Measurements from ENCODE around the gene CSAG2.
"Not testable (repeated sequence)": the region's sequence is repeated elsewhere in the genome, so short reads cannot be mapped to it uniquely, and the experiment has no call there.

Gene CSAG2

GRCh38 chrX:152709173-152709572 is at the start of gene CSAG2:
Gene CSAG2, minus strand, starts transcription at chrX:152709273. Its CDS starts 161 bp downstream, at chrX:152709112.
- DNase-seq (ENCODE audit: low spot score); in situ Hi-C loops (cut with MboI; ENCODE audit: low pct_unique_long_range_greater_than_20kb, low sequenced_read_pairs, unreplicated experiment): not testable (repeated sequence)

GRCh38 chrX:152754871-152755270 is 45.8 kb upstream of the CSAG2 start:
- in situ Hi-C loops (cut with MboI; ENCODE audit: low pct_unique_long_range_greater_than_20kb, low sequenced_read_pairs, unreplicated experiment); DNase-seq (ENCODE audit: low spot score): not testable (repeated sequence)

GRCh38 chrX:152753686-152754650 is 44.9 kb upstream of the CSAG2 start, which contains the start of gene MAGEA2:
Gene MAGEA2, minus strand, starts transcription at chrX:152753842. Its CDS starts 2,479 bp downstream, at chrX:152751363.
- DNase-seq (ENCODE audit: low spot score); in situ Hi-C loops (cut with MboI; ENCODE audit: low pct_unique_long_range_greater_than_20kb, low sequenced_read_pairs, unreplicated experiment): not testable (repeated sequence)

GRCh38 chrX:152738560-152738959 is 29.5 kb upstream of the CSAG2 start:
- no peak for DNase-seq (ENCODE audit: low spot score)

GRCh38 chrX:152736528-152736927 is 27.5 kb upstream of the CSAG2 start:
- DNase-seq (ENCODE audit: low spot score); in situ Hi-C loops (cut with MboI; ENCODE audit: low pct_unique_long_range_greater_than_20kb, low sequenced_read_pairs, unreplicated experiment): not testable (repeated sequence)

More at GRCh38 chrX:152738560-152738959, 29.5 kb upstream of the CSAG2 start:
- in situ Hi-C loops (cut with MboI; ENCODE audit: low pct_unique_long_range_greater_than_20kb, low sequenced_read_pairs, unreplicated experiment) = no loop called here
- no peak for TF ChIP-seq CTCF (IDR thresholded peaks at IDR 0.05; ENCODE audit: extremely low read depth, insufficient read depth, missing control alignments)

GRCh38 chrX:152735860-152736511 is 26.9 kb upstream of the CSAG2 start:
- DNase-seq (ENCODE audit: low spot score) = no peak
- in situ Hi-C loops (cut with MboI; ENCODE audit: low pct_unique_long_range_greater_than_20kb, low sequenced_read_pairs, unreplicated experiment) = no loop called here
- no peak for TF ChIP-seq CTCF (IDR thresholded peaks at IDR 0.05; ENCODE audit: extremely low read depth, insufficient read depth, missing control alignments)

GRCh38 chrX:152735101-152735500 is 26.0 kb upstream of the CSAG2 start:
- DNase-seq (ENCODE audit: low spot score) = no peak
- TF ChIP-seq CTCF (IDR thresholded peaks at IDR 0.05; ENCODE audit: extremely low read depth, insufficient read depth, missing control alignments) = no peak
- in situ Hi-C loops (cut with MboI; ENCODE audit: low pct_unique_long_range_greater_than_20kb, low sequenced_read_pairs, unreplicated experiment) = no loop called here

- DNase-seq (ENCODE audit: low spot score) = not testable (repeated sequence)
Measured at GRCh38 chrX:152734143-152734858, 25.2 kb upstream of the CSAG2 start.

More at GRCh38 chrX:152734143-152734858, 25.2 kb upstream of the CSAG2 start:
- in situ Hi-C loops (cut with MboI; ENCODE audit: low pct_unique_long_range_greater_than_20kb, low sequenced_read_pairs, unreplicated experiment) = not testable (repeated sequence)
